ENCODE results near the gene VEPH1. TPM values are rescaled to one million over a fixed set of nuclear protein-coding genes. Genes with fewer than 3 reads are reported as not detected.
A peak's percentile ranks its signal among the peaks of the same experiment; 100 is the strongest.

Gene VEPH1
- total RNA-seq, 2 donors from 2014 or later, result 0.21 TPM; not detected in 1

- peak; percentile 39 for TF ChIP-seq CTCF (IDR thresholded peaks at IDR 0.05)
- no peak for ATAC-seq (ENCODE audit: insufficient number of reproducible peaks, low FRiP score, low read depth)
Observed at GRCh38 chr3:157239082-157239704, 264.0 kb downstream of the VEPH1 start.

GRCh38 chr3:157238457-157238856, 264.8 kb downstream of the VEPH1 start:
- no peaks in the 10 kb centered on the region for H3K36me3 ChIP-seq
- H3K27ac ChIP-seq, result no peak overlapping the region

More at GRCh38 chr3:157239082-157239704, 264.0 kb downstream of the VEPH1 start:
- no peak overlapping the region for H3K27ac ChIP-seq
- H3K36me3 ChIP-seq, result no peaks in the 10 kb centered on the region
- H3K4me3 ChIP-seq, result no peak overlapping the region
- H3K9me3 ChIP-seq, result no peaks in the 10 kb centered on the region
- DNase-seq (ENCODE audit: low spot score), result no peak
- no peaks in the 10 kb centered on the region for H3K4me1 ChIP-seq (ENCODE audit: control insufficient read depth in 1 of 2, low read depth in 2 of 2)
- no peaks in the 10 kb centered on the region for H3K27me3 ChIP-seq (replicated peaks; ENCODE audit: insufficient read depth)

GRCh38 chr3:157237886-157238285, 265.3 kb downstream of the VEPH1 start:
- no peak for ATAC-seq (ENCODE audit: insufficient number of reproducible peaks, low FRiP score, low read depth)
- no peaks in the 10 kb centered on the region for H3K27me3 ChIP-seq (replicated peaks; ENCODE audit: insufficient read depth)

More at GRCh38 chr3:157238457-157238856, 264.8 kb downstream of the VEPH1 start:
- H3K4me3 ChIP-seq, result no peak overlapping the region
- no peak for TF ChIP-seq CTCF (IDR thresholded peaks at IDR 0.05)
- H3K27me3 ChIP-seq (replicated peaks; ENCODE audit: insufficient read depth), result no peaks in the 10 kb centered on the region
- no peaks in the 10 kb centered on the region for H3K9me3 ChIP-seq
- no peaks in the 10 kb centered on the region for H3K4me1 ChIP-seq (ENCODE audit: control insufficient read depth in 1 of 2, low read depth in 2 of 2)
- no peak for ATAC-seq (ENCODE audit: insufficient number of reproducible peaks, low FRiP score, low read depth)
- no peak for DNase-seq (ENCODE audit: low spot score)

GRCh38 chr3:157235291-157235690, 267.9 kb downstream of the VEPH1 start:
- Histone ChIP-seq H3K27ac (no peak overlapping the region), H3K36me3 (no peaks in the 10 kb centered on the region), H3K4me3 (no peak overlapping the region), H3K4me1 (ENCODE audit: control insufficient read depth in 1 of 2, low read depth in 2 of 2) (no peaks in the 10 kb centered on the region), H3K9me3 (no peaks in the 10 kb centered on the region), H3K27me3 (replicated peaks; ENCODE audit: insufficient read depth) (no peaks in the 10 kb centered on the region)
- ATAC-seq (ENCODE audit: insufficient number of reproducible peaks, low FRiP score, low read depth), result no peak
- no peak for TF ChIP-seq CTCF (IDR thresholded peaks at IDR 0.05)
- DNase-seq (ENCODE audit: low spot score), result no peak

More at GRCh38 chr3:157237886-157238285, 265.3 kb downstream of the VEPH1 start:
- H3K27ac ChIP-seq, result no peak overlapping the region
- H3K9me3 ChIP-seq, result no peaks in the 10 kb centered on the region
- no peak overlapping the region for H3K4me3 ChIP-seq
- DNase-seq (ENCODE audit: low spot score), result no peak
- TF ChIP-seq CTCF (IDR thresholded peaks at IDR 0.05), result no peak
- H3K36me3 ChIP-seq, result no peaks in the 10 kb centered on the region
- H3K4me1 ChIP-seq (ENCODE audit: control insufficient read depth in 1 of 2, low read depth in 2 of 2), result no peaks in the 10 kb centered on the region

- TF ChIP-seq CTCF (IDR thresholded peaks at IDR 0.05), result no peak
- no peak for DNase-seq (ENCODE audit: low spot score)
- Histone ChIP-seq H3K4me3 (no peak overlapping the region), H3K9me3 (no peaks in the 10 kb centered on the region), H3K36me3 (no peaks in the 10 kb centered on the region), H3K4me1 (ENCODE audit: control insufficient read depth in 1 of 2, low read depth in 2 of 2) (no peaks in the 10 kb centered on the region), H3K27me3 (replicated peaks; ENCODE audit: insufficient read depth) (no peaks in the 10 kb centered on the region), H3K27ac (no peak overlapping the region)
- no peak for ATAC-seq (ENCODE audit: insufficient number of reproducible peaks, low FRiP score, low read depth)
Observed at GRCh38 chr3:157233923-157234322, 269.3 kb downstream of the VEPH1 start.
